GM18907 (cell line): ENCODE results near the gene EIF2B4.

Source experiments
- ATAC-seq: cut with Tn5 transposase; IDR thresholded peaks from one replicate; pipeline ENCODE4 v1.9.1; 2021; ENCODE audit warnings: mild to moderate bottlenecking, moderate library complexity; ENCODE audit not compliant: unreplicated experiment

EIF2B4 gene

GRCh38 chr2:27370026-27370815 is at the start of gene EIF2B4, which contains the start of gene SNX17:
Gene EIF2B4, minus strand, starts transcription at chr2:27370338. Its CDS starts 24 bp downstream, at chr2:27370314.
Gene SNX17, plus strand, starts transcription at chr2:27370616. Its CDS starts 128 bp downstream, at chr2:27370744.
- ATAC-seq = peak; percentile 88

- ATAC-seq = no peak
Observed at GRCh38 chr2:27416151-27416550, 46.0 kb upstream of the EIF2B4 start.

GRCh38 chr2:27412419-27413152 is 42.4 kb upstream of the EIF2B4 start:
- no peak for ATAC-seq

- peak; percentile 92 for ATAC-seq
Observed at GRCh38 chr2:27409321-27410073, 39.4 kb upstream of the EIF2B4 start, which contains the start of gene PPM1G. Gene PPM1G, minus strand, starts transcription at chr2:27409591. Its CDS starts 169 bp downstream, at chr2:27409422.

- peak; percentile 37 for ATAC-seq
Observed at GRCh38 chr2:27408601-27409320, 38.6 kb upstream of the EIF2B4 start.

- ATAC-seq = no peak
Observed at GRCh38 chr2:27407798-27408491, 37.8 kb upstream of the EIF2B4 start.

- no peak for ATAC-seq
Observed at GRCh38 chr2:27400348-27401135, 30.4 kb upstream of the EIF2B4 start.

- no peak for ATAC-seq
Observed at GRCh38 chr2:27398962-27399361, 28.8 kb upstream of the EIF2B4 start.

GRCh38 chr2:27393225-27393624 is 23.1 kb upstream of the EIF2B4 start:
- ATAC-seq = no peak

- ATAC-seq = no peak
Observed at GRCh38 chr2:27390822-27391679, 20.9 kb upstream of the EIF2B4 start.

GRCh38 chr2:27381577-27382181 is 11.5 kb upstream of the EIF2B4 start:
- ATAC-seq = no peak

GRCh38 chr2:27380626-27381545 is 10.7 kb upstream of the EIF2B4 start, which contains the start of gene ZNF513:
Gene ZNF513, minus strand, starts transcription at chr2:27380734. Its CDS starts 208 bp downstream, at chr2:27380526.
- ATAC-seq = peak; percentile 70

GRCh38 chr2:27379836-27380625 is 9.9 kb upstream of the EIF2B4 start:
- no peak for ATAC-seq

- no peak for ATAC-seq
Observed at GRCh38 chr2:27379383-27379835, 9.3 kb upstream of the EIF2B4 start.

GRCh38 chr2:27378809-27379290 is 8.7 kb upstream of the EIF2B4 start:
- no peak for ATAC-seq
